Retina (tissue), 1 donor: Measurements from ENCODE around the gene MTFR2.
"Not testable (repeated sequence)": the region's sequence is repeated elsewhere in the genome, so short reads cannot be mapped to it uniquely, and the experiment has no call there.

Experiments
- DNase-seq: peaks from one replicate; pipeline ENCODE4 v3.0.0-alpha.2; 2016

The MTFR2 gene

GRCh38 chr6:136232701-136233100, 17.4 kb downstream of the MTFR2 start:
- no peak for DNase-seq

GRCh38 chr6:136230219-136230853, 19.8 kb downstream of the MTFR2 start:
- DNase-seq: no peak

GRCh38 chr6:136228814-136229213, 21.3 kb downstream of the MTFR2 start:
- no peak for DNase-seq

- DNase-seq: no peak
Measured at GRCh38 chr6:136226674-136227377, 23.3 kb downstream of the MTFR2 start.

- DNase-seq: peak; percentile 73
Measured at GRCh38 chr6:136226027-136226673, 24.0 kb downstream of the MTFR2 start.

GRCh38 chr6:136225496-136225895, 24.6 kb downstream of the MTFR2 start:
- DNase-seq: no peak

GRCh38 chr6:136224974-136225373, 25.1 kb downstream of the MTFR2 start:
- DNase-seq: not testable (repeated sequence)

GRCh38 chr6:136216503-136217401, 33.4 kb downstream of the MTFR2 start:
- no peak for DNase-seq

GRCh38 chr6:136213853-136214252, 36.3 kb downstream of the MTFR2 start:
- no peak for DNase-seq

GRCh38 chr6:136213012-136213539, 37.0 kb downstream of the MTFR2 start:
- no peak for DNase-seq

- DNase-seq: no peak
Measured at GRCh38 chr6:136212608-136213007, 37.5 kb downstream of the MTFR2 start.

GRCh38 chr6:136210398-136211165, 39.5 kb downstream of the MTFR2 start:
- DNase-seq: no peak

- no peak for DNase-seq
Measured at GRCh38 chr6:136209496-136209895, 40.6 kb downstream of the MTFR2 start.

GRCh38 chr6:136208783-136209182, 41.3 kb downstream of the MTFR2 start:
- no peak for DNase-seq

GRCh38 chr6:136201732-136202131, 48.4 kb downstream of the MTFR2 start:
- DNase-seq: no peak

- no peak for DNase-seq
Measured at GRCh38 chr6:136192902-136193301, 57.2 kb downstream of the MTFR2 start.

- DNase-seq: no peak
Measured at GRCh38 chr6:136191606-136192312, 58.4 kb downstream of the MTFR2 start.

- DNase-seq: no peak
Measured at GRCh38 chr6:136189104-136189503, 61.0 kb downstream of the MTFR2 start.

- DNase-seq: no peak
Measured at GRCh38 chr6:136188486-136188885, 61.6 kb downstream of the MTFR2 start.

GRCh38 chr6:136186363-136186762, 63.7 kb downstream of the MTFR2 start:
- DNase-seq: no peak

- no peak for DNase-seq
Measured at GRCh38 chr6:136184738-136185137, 65.4 kb downstream of the MTFR2 start.
